GM19463 (cell line): ENCODE results near the gene CCK.
"Not testable (repeated sequence)": the region's sequence is repeated elsewhere in the genome, so short reads cannot be mapped to it uniquely, and the experiment has no call there.

Source experiments
- ATAC-seq: cut with Tn5 transposase; IDR thresholded peaks from one replicate; pipeline ENCODE4 v1.9.1; 2021; ENCODE audit warnings: mild to moderate bottlenecking, moderate library complexity; ENCODE audit not compliant: unreplicated experiment

Gene CCK, protein sequence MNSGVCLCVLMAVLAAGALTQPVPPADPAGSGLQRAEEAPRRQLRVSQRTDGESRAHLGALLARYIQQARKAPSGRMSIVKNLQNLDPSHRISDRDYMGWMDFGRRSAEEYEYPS

DNA sequence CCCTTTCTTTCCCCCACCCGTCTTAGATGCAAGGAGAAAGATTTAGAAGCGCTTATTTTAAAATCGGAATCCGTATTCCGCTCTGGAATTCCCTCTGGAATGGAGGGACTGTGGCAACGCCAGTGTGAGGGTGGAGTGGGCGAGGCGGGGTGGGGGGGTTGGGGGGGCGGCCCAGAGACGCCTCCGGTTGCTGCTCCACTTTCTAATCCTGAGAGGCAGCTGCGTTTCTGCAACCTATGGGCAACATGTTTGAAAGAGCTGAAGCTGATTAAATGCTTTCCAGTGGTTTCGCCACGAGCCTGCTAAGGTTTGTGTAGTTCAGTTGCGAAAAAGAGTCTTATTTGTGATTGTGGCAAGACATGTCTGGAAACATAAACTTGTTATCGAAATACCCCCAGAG is at the start of gene CCK:
Gene CCK (minus strand): TSS at position 101 of the 400 bp plus-strand sequence. CDS start 2,555 bp downstream, outside the sequence.
- no peak for ATAC-seq

DNA sequence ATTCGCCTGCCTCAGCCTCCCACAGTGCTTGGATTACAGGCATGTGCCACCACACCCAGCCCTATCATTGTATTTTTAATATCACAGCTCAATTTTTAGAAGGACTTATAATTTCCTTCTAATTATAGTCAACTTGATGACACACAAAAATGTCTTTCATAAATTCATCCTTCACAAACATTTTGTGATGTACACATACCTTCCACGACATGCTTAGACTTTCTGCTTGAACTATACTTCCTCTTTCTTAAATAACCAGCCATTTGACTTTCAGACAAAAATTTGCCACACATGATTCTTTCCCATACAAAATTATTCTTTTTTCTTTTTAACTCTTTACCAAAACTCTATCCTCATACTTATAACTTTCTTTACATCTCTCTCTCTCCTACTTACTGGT is 48.4 kb upstream of the CCK start:
- no peak for ATAC-seq

DNA sequence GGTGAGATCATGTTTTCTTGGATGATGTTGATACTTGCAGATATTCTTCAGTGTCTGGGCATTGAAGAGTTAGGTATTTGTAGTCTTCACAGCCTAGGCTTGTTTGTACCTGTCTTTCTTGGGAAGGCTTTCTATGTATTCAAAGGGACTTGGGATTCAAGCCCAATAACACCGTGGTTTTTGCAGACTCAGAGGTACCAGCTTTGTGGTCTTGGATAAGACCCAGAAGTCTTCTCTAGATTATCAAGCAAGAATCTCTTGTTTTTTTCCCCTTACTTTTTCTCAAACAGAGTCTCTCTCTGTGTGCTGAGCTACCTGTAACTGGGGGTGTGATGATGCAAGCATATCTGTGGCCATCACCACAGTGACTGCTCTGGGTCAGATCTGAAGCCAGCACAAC is 42.7 kb upstream of the CCK start:
- ATAC-seq: no peak

DNA sequence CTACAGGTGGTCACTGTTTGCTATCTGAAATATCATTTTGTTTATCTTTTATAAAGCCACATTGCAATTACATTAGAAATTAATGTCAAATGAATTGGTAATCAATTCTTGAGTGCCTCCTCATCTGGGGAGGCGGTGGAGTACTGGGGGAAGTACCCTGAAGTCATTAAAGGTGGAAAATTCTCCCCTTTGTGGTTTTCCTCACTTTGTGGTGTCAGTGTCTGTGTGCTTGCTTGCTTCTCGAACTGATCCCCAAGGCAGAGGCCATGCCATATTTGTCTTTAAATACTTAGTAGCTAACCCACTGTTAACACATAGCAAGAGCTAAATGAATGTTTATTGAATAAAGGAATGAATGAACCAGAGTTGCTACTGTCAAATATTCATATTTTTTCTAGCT is 40.5 kb upstream of the CCK start:
- ATAC-seq: peak; percentile 59

DNA sequence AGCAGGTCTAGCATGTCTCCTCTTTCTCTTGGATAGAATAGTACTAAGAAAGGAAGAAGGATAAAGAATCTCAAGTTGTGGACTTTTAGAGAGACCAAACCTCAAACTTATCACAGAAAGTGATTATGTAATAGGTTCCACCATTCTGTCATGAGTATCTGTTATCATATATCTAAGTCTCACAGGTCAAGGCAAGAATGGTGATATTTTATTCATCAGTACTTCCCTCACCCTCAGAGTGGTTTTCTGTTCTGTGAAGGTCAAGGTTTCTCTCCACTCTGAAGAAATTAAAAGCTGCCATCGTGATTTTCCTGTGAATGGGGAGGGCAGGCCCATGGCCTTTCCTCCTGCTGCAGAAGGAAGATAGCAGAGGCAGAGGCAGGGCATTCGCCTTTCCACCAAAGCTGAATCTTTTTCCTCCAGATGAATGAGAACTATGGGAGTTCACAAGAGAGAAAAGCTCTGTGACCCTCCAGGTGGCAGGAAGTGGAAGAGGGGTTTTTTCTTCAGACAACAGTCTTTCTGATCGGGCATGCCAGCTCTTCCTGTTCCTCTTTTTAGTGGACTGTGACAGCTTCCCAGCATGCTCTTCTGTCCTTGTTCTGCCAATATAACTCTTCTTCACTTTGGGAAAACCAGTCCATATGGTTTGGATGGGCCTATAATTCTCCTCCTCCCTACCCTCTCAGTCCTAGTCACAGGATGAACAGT is 37.1 kb upstream of the CCK start:
- peak; percentile 57 for ATAC-seq

DNA sequence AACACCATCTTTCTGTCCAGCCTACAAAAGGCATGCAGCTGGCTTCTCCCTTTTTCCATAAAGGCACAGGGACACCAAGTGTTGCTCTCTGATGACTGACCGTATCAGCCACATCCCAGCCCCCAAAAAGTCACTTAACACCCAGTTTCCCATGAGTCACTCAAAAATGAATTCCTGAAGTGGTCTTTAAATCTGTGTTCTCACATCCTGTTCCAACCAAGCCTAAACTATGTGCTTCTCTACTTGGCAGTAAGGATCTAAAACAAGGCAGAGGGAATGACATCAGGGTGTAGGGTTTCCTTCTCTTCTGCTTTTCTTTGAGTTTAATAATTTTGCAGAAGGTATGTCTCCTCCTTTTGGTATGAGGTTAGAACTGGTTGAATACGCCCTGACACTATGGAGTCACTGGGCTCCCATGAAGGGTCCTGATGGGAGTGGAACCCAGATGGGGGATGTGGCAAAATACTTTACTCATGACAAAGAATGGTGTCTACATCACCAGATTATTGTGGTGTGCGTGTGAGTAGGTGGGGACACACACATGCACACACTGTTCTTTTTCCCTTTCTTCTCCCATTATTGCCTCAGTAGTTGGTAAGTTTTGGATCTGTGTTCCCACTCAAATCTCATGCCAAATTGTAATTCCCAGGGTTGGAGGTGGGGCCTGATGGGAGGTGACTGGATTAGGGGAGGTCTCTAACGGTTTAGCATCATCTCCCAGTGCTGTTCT is 35.6 kb upstream of the CCK start:
- ATAC-seq: no peak

DNA sequence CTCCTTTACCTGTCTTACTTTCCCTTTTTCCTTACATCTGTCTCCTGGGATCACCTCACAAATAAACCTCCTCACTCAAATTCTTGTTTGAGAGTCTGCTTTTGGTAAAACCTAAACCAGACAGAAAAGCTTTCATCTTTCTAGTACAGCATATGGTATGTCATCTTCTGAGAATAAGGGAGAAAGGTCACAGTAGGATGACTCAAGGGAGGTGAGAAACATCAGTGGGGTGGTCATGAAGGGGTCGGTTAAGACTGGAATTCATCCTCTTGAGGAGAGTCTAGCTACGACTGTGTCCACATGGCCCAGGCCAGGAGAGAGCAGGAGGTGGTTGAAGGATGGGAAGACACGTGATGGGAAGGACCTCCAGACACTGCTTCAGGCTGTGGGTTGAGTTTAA is 34.8 kb upstream of the CCK start:
- ATAC-seq: no peak

DNA sequence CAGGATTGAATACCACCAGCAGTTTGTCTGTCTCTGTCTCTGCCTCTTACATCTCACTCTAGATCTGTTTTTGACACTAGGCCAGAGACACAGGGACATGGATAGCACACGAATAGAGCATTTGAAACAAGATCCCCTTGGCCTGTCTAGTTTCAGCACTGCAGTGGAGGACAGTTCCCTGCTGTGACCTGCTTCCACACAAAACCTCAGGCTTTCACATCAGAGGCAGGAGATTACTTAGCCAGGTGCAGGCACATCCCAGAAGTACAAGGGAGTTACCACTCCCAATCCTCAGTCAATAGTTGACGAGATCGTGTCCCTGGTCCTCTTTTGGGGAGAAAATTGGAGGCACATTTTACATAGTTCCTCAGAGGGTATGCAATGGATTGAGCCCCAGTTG is 34.0 kb upstream of the CCK start:
- ATAC-seq: no peak

DNA sequence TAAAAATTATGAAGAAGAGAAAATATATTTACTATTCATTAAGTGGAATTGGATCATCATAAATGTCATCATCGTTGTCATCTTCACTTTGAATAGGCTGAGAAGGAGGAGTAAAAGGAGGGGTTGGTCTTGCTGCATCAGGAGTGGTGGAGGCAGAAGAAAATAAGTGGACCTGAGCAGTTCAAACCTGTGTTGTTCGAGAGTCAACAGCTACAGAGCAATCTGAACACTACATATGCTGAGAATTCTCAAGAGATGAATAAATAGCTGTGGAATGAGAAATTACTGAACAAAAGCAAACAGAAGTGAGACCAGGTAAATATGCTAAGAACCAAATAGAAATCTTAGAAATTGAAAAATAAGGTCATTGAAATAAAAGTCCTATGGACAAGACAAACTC is 32.3 kb upstream of the CCK start:
- no peak for ATAC-seq

DNA sequence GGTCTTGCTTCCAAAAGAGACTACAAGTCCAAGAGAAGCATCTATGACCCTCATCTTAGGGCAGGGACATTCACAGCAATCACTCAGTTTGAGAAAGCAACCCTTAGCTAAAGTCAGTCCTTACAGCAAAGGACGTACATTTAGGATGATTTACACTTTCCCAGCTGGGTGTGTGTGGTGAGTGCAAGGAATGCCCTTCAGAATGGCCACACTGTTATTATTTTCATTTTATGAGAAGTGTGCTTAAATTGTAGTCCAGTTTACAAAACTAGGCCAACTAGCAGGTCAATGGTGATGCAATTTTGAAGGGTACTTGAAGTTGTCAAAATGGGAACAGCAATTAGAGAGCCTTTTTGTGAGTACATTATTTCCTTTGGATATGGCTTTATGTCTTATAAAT is 26.0 kb upstream of the CCK start:
- no peak for ATAC-seq

DNA sequence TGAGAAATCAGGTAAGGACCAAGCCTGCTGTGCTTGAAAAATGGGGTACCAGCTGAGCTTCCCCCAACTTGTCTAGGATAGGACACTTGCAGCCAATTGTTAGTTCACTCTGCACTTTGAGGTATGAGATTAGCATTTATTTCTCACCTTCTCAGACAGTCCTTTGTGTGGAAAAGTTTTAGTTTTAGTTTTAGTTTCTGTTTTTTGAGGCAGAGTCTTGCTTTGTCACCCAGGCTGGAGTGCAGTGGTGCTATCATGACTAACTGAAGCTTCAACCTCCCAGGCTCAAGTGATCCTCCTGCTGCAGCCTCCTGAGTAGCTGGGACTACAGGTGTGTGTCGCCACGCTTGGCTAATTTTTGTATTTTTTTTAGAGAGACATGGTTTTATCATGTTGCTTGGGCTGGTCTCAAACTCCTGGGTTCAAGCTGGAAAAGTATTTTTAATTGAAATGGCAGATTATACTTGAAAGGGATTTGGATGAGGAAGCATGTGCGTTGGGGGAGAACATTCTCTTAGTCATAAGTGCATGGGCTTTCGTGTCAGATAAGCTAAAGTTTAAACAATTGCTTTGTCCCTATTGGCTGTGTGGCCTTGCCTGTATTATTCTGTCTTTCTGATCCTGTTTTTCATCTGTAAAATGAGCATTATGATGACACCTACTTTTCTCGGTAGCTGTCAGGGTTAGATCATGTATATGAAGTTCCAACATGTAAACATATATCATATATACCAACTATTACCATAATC is 25.2 kb upstream of the CCK start:
- peak; percentile 77 for ATAC-seq

DNA sequence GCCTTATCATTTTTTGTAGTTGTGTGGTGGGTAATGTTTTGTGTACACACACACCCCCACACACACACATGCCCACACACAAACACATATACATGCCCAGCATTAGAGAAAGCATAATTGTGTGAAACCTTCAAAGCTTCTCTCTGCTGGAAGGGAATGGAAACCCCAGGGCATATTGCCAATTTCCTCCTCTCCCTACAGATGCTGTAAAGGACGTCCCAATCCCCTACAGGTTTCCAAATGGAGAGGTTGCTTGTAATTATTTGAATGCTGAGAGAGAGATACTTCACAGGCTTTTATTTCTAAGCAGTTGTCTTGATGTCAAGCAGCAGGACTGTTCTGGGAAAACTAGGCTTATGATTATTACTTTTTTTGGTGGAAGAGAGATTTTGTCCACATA is 23.0 kb upstream of the CCK start:
- ATAC-seq: no peak

DNA sequence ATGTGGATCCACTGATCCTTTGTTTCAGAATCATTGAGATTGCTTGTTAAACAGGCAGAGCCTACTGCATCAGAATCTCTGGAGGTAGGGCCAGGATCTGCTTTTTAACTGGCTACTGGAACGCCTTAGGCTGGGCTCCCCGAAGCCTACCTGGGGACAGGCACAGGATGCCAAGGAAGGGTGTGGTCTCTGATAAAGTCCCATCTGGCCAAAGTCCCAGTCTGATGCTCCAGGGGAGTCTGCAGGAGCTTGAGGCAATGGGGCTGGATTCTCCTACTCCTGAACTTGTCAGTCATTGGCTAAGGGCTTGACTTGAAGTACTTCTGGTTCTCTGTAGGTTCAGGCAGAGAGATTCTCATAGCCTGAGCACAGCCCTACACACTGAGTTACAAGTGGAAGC is 22.4 kb upstream of the CCK start:
- no peak for ATAC-seq

DNA sequence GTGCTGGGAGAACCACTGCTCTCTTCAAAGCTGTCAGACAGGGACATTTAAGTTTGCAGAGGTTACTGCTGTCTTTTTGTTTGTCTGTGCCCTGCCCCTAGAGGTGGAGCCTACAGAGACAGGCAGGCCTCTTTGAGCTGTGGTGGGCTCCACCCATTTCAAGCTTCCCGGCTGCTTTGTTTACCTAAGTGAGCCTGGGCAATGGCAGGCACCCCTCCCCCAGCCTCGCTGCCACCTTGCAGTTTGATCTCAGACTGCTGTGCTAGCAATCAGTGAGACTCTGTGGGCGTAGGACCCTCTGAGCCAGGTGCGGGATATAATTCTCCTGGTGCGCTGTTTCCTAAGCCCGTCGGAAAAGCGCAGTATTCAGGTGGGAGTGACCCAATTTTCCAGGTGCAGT is 21.4 kb upstream of the CCK start:
- not testable (repeated sequence) for ATAC-seq

DNA sequence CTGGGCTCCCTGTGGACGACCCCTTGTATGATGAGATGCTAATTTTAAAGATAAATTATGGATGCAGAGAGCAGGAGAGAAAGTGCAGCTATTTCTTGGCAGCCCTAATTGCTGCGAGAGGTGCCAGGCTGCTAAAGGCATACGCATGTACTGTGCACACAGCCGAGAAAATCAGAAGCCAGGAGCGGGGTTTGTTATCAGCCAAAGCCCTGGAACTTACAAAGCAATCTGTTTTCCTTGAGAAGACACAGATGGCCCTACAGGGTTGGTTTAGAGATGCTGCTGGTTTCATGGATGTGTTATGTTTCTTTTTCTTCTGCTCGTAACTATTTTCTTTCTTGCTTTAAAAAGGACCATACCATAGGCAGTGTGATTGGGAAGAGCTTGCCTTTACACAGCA is 11.7 kb upstream of the CCK start:
- ATAC-seq: no peak

DNA sequence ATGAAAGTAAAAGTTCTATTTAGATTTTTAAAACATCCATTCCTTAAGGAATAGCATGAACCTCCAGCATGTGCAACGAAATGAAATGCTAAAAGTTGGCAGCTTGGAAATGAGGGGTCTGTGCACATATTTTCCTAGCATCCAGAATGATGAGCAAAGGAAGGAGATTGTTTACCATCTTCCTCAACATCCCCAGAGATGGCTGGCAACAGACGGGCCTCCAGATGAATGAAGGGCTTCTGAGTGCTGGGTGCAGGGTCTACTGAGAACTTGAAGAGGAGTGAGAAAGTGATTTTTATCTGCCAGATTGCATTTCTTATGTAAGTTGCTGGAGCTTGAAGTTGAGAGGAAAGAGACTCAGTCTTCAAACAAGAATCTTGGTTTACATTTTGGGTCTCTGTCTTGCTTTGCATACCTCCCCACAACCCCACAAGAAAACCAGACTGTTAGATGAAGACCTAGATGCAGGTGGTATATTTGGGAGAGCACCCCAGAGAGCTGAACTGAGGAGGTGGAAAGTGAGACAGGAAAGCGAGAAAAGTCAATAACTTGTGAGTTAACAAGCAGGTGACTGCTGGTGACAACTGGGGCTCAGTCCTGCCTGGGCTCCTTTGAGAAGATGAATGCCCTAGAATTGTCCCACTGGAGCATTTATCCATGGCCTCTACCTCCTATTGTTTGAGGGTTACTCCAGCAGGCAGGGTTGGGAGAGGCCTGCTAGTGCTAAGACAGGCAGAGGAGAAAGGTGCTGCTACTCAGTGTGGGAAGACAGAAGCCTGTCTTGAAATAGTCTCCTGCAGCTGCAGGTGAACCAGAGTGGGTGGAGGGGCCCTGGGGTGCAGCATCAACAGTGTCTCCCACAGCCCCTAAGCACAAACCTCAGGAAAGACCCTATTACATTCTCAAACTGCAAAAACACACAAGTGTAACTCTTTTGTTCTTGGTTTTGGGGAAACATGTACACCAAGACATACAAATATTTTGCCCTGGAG is 10.5 kb upstream of the CCK start:
- peak; percentile 86 for ATAC-seq

DNA sequence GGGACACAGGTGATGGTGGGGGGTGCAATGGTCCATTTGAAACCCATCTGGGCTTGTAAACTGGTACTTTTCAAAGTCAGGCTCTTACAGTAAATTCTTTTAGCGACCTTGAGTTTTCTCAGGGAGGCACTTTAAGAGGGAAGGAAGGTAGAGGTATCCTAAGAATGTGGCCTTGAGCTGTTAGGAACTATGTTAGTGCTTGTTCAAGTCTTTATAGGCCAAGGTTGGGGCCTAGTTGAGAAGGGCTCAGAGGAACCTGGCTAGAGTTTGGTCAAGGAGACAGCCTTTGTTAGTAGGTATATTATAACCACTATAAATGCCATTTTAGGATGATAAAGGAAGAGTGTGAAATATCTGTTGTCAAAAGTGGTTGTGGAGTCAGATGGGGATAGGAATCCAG is 9.2 kb upstream of the CCK start:
- no peak for ATAC-seq

DNA sequence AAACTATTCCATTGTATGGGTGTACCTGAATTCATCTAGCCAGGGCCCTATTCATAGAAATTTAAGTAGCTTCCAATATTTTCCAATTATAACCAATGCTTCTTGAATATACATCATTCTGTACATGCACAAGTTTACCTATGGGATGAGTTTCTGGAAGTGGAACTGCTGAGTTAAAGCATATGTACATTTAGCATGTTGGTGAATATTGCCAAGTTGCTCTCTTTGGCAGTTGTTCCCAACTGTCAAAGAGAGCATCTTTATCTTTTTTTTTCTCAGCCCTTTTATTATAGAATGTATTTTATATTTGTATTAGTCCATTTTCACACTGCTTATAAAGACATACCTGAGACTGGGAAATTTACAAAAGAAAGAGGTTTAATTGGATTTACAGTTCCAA is 8.3 kb upstream of the CCK start:
- no peak for ATAC-seq

DNA sequence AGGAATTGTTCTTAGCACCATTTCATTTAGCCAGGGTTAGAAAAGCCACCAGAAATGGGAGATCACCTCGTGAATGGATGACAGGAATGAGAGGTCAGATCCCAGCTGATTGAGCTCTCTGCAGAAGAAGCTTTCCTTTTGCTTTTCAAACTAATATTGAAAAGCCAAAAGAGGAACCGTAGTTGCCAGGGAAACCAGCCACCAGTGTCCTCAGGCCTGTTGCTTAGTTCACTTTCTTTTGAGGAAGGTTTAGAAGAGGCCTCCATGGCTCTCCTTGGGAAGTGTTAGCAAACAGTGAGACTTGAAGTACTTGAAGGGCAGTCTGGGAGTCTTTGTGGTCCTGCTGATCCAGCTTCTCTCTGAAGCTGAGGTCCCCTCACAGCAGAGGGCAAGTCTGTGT is 7.4 kb upstream of the CCK start:
- no peak for ATAC-seq

DNA sequence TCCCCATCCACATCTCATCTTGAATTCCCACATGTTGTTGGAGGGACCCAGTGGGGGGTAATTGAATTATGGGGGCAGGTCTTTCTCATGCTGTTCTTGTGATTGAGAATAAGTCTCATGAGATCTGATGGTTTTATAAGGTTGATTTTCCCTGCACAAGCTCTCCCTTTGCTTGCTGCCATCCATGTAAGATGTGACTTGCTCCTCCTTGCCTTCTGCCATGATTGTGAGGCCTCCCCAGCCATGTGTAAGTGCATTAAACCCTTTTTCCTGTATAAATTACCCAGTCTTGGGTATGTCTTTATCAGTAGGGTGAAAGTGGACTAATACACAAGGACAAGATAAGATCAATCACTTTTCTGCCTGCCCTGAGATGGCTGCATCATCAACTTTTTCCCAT is 5.8 kb upstream of the CCK start:
- ATAC-seq: no peak

DNA sequence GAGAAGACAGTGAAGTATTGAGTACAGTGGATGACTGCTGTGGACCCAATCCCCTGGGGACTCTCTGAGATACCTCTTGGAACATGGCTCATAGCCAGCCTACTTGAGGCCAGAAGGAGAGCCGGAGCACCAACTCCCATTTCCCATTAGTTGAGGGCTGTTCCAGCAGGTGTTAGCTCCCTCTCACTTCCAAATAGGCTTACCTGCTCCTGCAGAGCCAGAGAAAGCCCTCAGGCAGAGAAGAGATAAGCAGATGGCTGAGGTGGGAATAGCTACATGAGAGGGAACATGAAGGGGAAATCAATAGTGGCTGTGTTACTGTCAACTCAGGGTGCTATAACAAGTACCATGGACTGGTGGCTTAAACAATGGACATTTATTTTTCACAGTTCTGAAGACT is 4.6 kb upstream of the CCK start:
- no peak for ATAC-seq
